LoVo (cell line): Measurements from ENCODE around the gene PJA2.

Experiments
- DNase-seq: peaks from one replicate; pipeline ENCODE4 v3.0.0-alpha.2; 2016; ENCODE audit warnings: low spot score

Gene PJA2

GRCh38 chr5:109407913-109408312 lies 1.9 kb downstream of the PJA2 start:
- DNase-seq, result no peak

GRCh38 chr5:109406719-109407118 lies 3.1 kb downstream of the PJA2 start:
- no peak for DNase-seq

DNA sequence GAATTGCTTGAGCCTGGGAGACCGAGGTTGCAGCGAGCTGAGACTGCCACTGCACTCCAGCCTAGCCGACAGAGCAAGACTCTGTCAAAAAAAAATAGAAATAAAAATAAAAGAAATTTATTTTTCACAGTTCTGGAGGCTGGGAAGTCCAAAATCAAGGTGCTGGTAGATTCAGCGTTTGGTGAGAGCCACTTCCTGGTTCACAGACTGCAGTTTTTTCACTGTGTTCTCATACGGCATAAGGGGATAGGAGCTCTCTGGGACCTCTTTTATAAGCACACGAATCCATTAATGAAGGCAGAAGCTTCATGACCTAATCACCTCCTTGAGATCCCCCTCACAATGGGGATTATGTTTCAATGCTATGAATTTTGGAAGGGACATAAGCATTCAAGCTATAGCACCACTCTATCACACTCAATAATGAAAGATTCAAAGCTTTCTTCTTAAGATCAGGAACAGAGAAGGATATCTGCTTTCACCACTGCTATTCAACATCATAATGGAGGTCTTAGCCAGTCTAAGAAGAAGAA lies 5.3 kb downstream of the PJA2 start:
- DNase-seq, result no peak

DNA sequence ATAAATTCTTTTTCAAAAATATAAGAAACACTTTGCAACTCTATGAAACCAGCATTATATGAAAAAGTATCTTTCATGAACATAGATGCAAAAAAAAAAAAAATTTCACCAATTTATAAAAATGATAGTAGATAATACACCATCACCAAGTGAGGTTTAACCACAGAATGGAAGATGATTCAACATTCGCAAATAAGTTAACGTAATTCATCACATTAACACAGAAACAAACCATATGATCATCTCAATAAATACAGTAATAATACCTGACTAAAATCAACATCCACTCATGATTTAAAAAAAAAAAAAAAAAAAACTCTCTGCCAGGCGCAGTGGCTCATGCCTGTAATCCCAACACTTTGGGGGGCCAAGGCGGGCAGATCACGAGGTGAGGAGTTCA lies 6.3 kb downstream of the PJA2 start:
- no peak for DNase-seq

GRCh38 chr5:109399092-109399759 lies 10.5 kb downstream of the PJA2 start:
- no peak for DNase-seq

DNA sequence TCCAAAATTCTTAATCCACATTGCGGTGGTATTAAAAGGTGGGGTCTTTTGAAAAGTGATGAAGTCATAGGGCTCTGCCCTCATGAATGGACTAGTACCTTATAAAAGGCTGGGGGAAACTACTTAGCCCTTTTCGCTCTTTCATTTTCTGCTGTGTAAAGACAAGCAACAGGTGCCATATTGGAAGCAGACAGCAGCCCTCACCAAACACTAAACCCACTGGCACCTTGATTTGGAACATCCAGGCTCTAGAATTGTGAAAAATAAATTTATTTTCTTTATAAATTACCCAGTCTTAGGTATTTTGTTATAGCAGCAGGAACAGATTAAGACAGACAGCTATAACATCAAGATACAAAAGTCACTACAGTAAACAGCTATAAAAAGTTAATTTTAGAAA lies 12.8 kb downstream of the PJA2 start:
- DNase-seq, result no peak

DNA sequence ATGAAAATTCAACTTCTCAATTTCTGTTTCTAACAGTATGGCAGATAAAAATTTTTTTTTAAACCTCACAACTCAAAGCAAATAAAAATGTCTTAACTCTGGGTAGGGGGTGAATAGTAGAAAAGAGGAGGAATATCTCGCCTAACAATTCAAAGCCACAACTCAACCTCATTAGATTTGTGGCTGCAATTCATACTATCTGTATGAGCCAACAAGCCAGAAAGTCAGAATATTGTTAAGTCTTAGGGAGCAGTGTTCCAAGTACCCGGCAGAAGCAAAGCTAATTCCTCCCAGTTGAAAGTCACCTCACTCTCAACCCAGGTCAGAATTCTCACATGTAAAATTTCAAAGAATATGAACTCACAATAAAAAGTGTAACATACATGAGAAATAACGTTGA lies 15.0 kb downstream of the PJA2 start:
- DNase-seq, result no peak

GRCh38 chr5:109390188-109390587 lies 19.6 kb downstream of the PJA2 start:
- no peak for DNase-seq

GRCh38 chr5:109388407-109388806 lies 21.4 kb downstream of the PJA2 start:
- no peak for DNase-seq

DNA sequence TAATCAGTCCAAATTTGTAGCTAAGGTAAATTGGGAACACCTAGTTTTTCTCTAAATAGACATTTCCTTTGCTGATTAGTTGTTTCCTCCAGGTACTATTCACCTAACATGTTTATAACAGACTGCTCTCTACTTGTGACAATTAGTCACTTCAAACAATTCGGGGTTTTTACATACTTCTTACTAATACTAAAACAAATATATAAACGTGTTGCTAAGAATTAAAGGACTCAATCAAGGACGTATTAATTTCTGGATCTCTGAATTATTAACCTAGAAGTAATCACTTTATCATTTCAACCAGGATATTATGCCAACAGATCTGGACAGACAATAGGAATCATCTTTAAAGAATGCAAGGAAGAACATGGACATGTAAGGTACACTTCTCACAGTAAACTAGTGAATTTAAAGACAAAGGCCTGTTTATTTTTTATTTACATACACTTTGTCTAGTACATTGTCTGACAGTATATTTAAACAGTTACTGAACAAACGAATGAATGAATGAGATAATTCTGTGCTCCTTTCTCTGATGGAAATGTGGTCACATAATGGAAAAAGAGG lies 22.3 kb downstream of the PJA2 start:
- no peak for DNase-seq

DNA sequence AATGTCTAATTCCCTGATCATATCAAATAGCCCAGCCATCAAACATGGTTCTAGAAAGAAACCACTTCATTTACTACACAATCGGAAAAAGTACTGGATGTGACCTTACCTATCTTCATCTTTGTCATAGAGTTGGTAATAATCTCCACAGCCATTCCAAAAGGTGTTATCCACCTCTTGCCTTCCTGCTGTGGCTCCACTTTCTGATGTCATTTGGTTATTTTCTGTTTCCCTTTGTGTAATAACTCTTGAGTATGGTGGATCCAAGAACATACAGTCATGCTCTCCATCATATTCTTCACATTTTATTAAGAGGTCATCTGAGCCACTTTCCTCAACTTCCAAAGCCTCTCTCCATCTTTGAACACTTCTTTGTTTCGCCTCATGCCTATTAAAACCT lies 31.7 kb downstream of the PJA2 start:
- DNase-seq, result no peak

DNA sequence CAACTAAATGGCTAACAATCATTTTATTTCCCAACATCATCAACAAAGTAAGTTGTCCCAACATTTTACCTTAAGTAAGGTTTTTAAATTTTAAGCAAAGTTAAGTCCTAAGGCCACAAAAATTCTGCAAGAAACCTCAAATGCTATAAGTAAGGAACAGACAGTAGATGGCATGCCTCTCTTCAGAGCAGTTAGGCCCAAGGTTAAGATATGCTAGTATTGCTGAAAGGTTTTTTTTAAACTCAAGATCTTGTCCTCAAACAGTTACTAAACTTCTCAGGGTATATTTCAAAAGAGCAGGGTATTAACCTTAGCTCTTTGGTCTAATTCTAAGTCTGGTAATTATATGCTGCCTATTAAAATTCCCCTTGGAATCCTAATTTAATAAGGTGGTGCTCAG lies 35.1 kb downstream of the PJA2 start:
- no peak for DNase-seq

- DNase-seq, result no peak
Measured at GRCh38 chr5:109373932-109374331, 35.8 kb downstream of the PJA2 start.

DNA sequence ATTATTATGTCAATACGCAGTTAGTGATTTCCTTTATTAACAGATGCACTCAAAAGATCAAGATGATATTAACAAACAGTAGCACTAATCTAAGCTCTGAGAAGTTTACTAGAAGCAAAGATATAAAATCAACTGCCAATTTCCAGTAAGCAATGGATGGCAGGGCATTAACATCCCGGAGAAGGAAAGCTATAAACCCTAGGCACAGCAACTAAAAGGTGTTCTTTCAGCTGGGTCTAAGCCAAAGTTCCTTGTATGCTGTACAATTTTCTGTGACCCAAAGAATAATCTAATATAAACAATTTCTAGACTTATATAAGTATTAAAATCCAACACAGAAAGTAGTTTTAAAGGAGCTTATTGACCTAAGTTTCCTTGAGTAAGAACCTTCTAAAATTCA lies 39.4 kb downstream of the PJA2 start:
- DNase-seq, result no peak

DNA sequence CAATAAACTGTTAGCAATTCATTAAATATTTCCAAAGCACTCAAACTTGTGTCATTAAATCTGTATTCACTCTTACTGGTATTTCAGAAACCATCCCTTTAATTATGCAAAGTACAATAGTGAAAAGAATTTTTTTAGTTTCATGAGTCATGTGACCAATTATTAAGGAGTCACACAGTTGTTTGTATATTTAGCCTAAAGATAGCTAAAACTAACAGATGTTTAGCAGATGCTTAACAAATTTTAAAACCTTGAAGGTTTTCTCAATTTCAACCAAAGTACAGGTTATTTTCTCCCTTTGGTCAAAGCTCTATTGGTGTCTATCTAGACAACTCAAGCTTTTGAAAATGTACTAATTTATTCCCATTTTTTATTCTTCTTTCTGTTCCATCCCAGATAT lies 44.1 kb downstream of the PJA2 start:
- DNase-seq, result no peak

DNA sequence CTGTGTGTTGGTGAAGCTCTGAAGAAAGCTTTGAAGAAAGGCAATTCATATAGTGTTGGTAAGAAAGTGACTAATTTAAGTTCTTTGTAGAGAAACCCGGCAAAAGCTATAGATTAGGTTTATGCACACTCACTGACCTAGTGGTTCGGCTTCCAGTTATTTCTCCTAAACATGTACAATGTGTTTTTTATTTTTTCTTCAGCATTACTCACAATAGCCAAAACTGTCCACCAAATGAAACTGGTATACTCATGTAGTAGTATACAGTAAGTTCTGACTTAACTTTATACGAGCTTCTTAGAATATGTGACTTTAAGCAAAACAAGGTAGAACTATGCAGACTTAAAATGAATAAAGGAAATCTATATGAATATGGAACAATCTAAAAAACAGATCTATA lies 44.8 kb downstream of the PJA2 start:
- no peak for DNase-seq

GRCh38 chr5:109359642-109360041 lies 50.1 kb downstream of the PJA2 start:
- no peak for DNase-seq

DNA sequence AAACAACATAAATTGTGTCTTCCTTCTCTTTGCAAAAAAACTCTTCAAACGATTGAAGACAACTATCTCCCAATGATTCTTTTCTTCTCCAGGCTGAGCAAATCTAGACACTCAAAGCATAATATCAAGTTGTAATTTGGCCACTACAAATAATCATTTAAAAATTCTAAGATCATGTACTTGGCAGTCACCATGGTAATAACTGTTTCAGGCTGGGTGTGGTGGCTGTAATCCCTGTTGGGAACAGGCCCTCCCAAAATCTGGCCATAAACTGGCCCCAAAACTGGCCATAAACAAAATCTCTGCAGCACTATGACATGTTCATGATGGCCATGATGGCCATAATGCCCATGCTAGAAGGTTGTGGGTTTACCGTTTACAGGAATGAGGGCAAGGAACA lies 52.0 kb downstream of the PJA2 start:
- DNase-seq, result no peak

DNA sequence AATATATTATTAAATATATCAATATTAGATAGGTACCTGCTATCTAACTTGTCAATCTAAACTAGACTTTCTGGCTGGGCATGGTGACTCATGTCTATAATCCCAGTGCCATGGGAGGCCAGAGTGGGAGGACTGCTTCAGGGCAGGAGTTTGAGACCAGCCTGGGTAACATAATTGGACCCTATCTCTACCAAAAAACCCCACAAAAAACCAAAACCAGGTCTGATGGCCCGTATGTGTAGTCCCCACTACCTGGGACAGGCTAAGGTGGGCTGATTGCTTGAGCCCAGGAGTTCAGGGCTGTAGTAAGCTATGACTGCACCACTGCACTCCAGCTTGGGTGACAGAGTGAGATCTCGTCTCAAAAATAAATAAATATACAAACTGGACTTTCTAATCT lies 55.0 kb downstream of the PJA2 start:
- DNase-seq, result no peak

DNA sequence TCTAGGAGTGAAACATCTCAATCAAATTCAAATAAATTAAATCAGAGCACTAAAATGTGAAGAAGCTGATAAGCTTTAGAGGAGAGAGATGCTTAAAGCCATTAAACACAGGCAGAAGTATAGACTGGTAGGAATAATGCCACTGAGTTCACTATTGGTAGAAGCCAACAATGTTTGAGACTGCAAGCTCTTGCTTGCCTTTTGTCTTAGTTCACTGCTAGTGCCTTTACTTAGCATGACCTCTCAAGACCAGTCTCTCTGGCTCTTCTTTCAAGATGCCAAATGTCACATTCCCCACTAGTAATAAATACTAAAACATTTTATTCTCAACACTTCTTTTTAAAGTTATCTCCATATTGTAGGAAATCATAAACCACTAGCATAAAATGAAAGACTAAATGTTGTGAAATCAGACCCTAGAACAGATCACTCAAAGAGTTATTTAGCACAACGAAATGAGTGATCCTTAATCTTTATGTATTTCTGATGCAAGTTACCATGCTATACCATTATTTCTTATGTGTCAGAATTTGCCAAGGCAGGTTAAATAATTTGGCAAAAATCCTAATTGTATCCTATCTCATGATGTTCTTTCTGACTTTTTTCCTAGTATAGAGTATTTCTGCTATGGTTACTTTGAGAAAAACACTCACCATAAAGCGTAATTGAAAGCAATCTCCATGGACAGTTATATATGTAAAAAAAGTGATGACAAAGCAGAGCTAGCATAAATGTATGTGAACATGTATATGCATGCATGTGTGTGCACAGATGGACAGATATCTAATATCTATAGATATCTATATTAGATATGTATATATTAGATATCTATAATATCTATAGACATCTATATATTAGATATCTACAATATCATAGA lies 57.5 kb downstream of the PJA2 start:
- no peak for DNase-seq

DNA sequence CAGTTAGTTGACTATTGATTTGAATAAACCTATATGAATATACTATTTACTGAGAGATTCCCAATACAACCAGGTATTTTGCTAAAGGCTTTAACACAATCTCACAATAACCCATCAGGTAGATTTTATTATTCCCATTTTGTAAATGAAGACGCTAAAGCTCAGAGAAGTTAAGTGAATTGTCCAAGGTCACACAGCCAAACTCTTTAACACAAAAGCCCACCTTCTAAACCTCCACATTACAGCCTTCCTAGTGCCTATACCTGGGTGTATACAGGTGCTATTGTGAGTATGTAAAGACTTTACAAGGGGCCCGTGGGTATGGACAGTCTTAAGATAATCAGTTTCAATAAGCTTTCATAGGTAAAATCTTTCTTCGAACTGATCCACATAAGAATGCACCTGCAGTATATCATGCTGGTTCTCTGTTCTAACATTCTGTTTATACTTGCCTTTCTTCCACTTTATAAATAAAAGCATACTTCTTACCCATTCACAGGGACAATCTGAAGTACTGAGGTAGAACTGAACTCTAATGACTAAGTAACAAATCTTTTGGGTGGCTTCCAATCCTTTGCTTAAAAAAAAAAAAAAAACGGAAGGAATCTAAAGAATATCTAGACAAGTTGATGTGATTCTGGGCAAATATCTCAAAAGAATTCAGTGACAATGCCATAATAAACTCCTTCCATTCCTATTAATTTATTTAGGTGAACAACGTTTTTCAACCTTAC lies 59.1 kb downstream of the PJA2 start:
- DNase-seq, result no peak

- DNase-seq, result no peak
Measured at GRCh38 chr5:109349388-109349787, 60.4 kb downstream of the PJA2 start.
